ENCODE measurements around the gene DCAF16.

Gene DCAF16

GRCh38 chr4:17805580-17806155 is 4.9 kb downstream of the DCAF16 start:
- H3K27me3 Mint-ChIP-seq, result no peaks in the 10 kb centered on the region
- peaks cover 32% of the 10 kb centered on the region for H3K36me3 Mint-ChIP-seq
- H3K27ac Mint-ChIP-seq, result no peak overlapping the region
- H3K4me1 Mint-ChIP-seq, result peaks cover 56% of the 10 kb centered on the region
- no peaks in the 10 kb centered on the region for H3K9me3 Mint-ChIP-seq
- H3K4me3 Mint-ChIP-seq, result no peak overlapping the region
- no peak for ATAC-seq

DNA sequence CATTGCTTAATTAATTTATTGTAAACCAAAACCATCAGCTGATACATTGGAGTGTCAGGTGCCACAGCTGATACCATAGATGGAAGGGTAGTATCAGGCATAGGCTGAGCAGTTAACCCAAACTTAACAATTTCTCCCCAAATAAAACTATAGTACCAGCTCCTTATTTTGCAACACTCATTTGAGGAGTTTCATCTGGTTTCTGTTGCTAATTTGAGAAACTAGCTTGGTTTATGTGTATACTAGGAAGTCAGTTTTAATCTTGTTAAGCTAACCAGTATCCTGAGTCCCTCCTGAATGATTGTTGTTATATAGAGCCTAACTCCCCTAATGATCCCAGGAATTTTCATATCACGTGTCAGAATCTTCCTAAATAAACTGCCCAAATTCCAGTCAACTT is 12.7 kb downstream of the DCAF16 start:
- H3K4me1 Mint-ChIP-seq, result peaks cover 5% of the 10 kb centered on the region
- H3K4me3 Mint-ChIP-seq, result no peak overlapping the region
- no peak overlapping the region for H3K27ac Mint-ChIP-seq
- no peak for ATAC-seq
- no peaks in the 10 kb centered on the region for H3K9me3 Mint-ChIP-seq
- H3K36me3 Mint-ChIP-seq, result peaks cover 41% of the 10 kb centered on the region
- no peaks in the 10 kb centered on the region for H3K27me3 Mint-ChIP-seq

DNA sequence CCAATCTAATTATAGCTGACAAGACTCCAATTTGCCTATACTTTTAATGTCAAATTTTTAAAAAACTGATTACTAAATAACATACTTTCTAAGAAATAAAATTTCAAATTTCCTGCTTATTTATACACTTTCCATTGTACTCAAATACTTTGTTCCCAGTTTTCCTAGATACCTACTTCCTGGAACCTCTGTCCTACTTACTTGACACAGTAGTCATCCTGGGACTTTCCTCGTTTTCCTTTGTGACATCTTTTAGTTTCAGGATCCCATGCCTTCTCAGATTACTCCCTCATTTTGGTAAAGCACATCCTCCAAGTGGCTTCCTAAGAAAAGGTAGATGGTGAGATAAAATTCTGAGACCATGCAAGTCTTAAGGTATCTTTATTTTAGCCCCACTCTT is 15.8 kb downstream of the DCAF16 start:
- Mint-ChIP-seq H3K4me1 (no peaks in the 10 kb centered on the region), H3K36me3 (peaks cover 46% of the 10 kb centered on the region), H3K9me3 (no peaks in the 10 kb centered on the region), H3K4me3 (no peak overlapping the region), H3K27ac (no peak overlapping the region), H3K27me3 (no peaks in the 10 kb centered on the region)
- no peak for ATAC-seq

- H3K4me3 Mint-ChIP-seq, result no peak overlapping the region
- peaks cover 48% of the 10 kb centered on the region for H3K36me3 Mint-ChIP-seq
- H3K27ac Mint-ChIP-seq, result no peak overlapping the region
- no peaks in the 10 kb centered on the region for H3K27me3 Mint-ChIP-seq
- ATAC-seq, result no peak
- H3K4me1 Mint-ChIP-seq, result no peaks in the 10 kb centered on the region
- H3K9me3 Mint-ChIP-seq, result no peaks in the 10 kb centered on the region
Observed at GRCh38 chr4:17788956-17789355, 21.6 kb downstream of the DCAF16 start.

GRCh38 chr4:17787315-17787714 is 23.2 kb downstream of the DCAF16 start:
- Mint-ChIP-seq H3K4me3 (no peak overlapping the region), H3K9me3 (no peaks in the 10 kb centered on the region), H3K27me3 (peaks cover 2% of the 10 kb centered on the region), H3K36me3 (peaks cover 35% of the 10 kb centered on the region), H3K27ac (no peak overlapping the region), H3K4me1 (no peaks in the 10 kb centered on the region)
- ATAC-seq, result no peak

DNA sequence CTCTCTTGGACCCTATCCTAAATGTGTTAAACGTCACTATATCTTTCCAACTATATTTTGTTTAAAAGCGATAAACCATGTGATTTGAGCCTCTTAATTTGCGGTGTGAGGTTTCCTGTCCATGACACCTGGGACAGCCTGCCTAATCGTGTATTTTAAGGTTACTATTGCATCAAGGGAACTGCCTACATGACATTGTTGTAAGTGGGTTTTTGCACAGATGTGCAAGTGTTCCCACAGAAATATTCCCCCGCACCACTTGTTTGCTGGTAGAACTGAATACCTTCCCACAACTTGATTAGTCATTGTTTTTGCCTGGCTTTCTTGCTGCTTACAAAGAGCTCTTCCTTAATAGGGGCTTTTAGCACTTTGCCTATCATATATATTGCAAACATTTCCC is 24.0 kb downstream of the DCAF16 start:
- H3K27ac Mint-ChIP-seq, result no peak overlapping the region
- H3K9me3 Mint-ChIP-seq, result no peaks in the 10 kb centered on the region
- peaks cover 7% of the 10 kb centered on the region for H3K4me1 Mint-ChIP-seq
- peaks cover 28% of the 10 kb centered on the region for H3K36me3 Mint-ChIP-seq
- no peak for ATAC-seq
- no peak overlapping the region for H3K4me3 Mint-ChIP-seq
- H3K27me3 Mint-ChIP-seq, result peaks cover 9% of the 10 kb centered on the region

GRCh38 chr4:17785858-17786257 is 24.7 kb downstream of the DCAF16 start:
- Mint-ChIP-seq H3K4me3 (no peak overlapping the region), H3K4me1 (peaks cover 11% of the 10 kb centered on the region), H3K9me3 (no peaks in the 10 kb centered on the region), H3K27ac (no peak overlapping the region), H3K27me3 (peaks cover 16% of the 10 kb centered on the region), H3K36me3 (peaks cover 24% of the 10 kb centered on the region)
- no peak for ATAC-seq

- H3K27ac Mint-ChIP-seq, result no peak within 1 kb of the TSS
- peak within 1 kb of the TSS; percentile 51 for H3K4me3 Mint-ChIP-seq
- no peak for ATAC-seq
- H3K36me3 Mint-ChIP-seq, result no peaks in the 10 kb centered on the region
- no peaks in the 10 kb centered on the region for H3K9me3 Mint-ChIP-seq
- H3K27me3 Mint-ChIP-seq, result peaks cover 42% of the 10 kb centered on the region
- peaks cover 11% of the 10 kb centered on the region for H3K4me1 Mint-ChIP-seq
Observed at GRCh38 chr4:17781300-17782287, 29.0 kb downstream of the DCAF16 start, which contains the start of gene FAM184B. Gene FAM184B (minus strand): TSS chr4:17781621. CDS start chr4:17781299, 322 bp downstream.

GRCh38 chr4:17780501-17781299 is 29.9 kb downstream of the DCAF16 start:
- Mint-ChIP-seq H3K27ac (no peak overlapping the region), H3K27me3 (peaks cover 42% of the 10 kb centered on the region), H3K4me1 (peaks cover 11% of the 10 kb centered on the region), H3K4me3 (no peak overlapping the region), H3K36me3 (no peaks in the 10 kb centered on the region), H3K9me3 (no peaks in the 10 kb centered on the region)
- no peak for ATAC-seq

DNA sequence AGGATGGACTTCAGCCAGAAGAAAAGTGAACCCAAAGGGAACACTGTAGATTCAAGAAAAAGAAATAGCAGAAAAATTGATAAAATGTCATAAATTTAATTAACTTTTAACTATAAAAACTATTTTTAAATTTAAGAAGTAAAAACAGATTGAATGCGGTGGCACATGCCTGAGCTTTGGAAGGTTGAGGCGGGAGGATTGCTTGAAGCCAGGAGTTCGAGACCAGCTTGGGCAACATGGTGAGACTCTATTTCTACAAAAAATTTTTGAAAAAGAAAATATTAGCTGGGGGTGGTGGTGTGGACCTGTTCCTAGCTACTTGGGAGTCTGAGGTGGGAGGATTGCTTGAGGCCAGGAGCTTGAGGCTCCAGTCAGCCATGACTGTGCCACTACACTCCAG is 32.1 kb downstream of the DCAF16 start:
- Mint-ChIP-seq H3K9me3 (no peaks in the 10 kb centered on the region), H3K4me1 (peaks cover 11% of the 10 kb centered on the region), H3K27me3 (peaks cover 42% of the 10 kb centered on the region), H3K36me3 (no peaks in the 10 kb centered on the region), H3K27ac (no peak overlapping the region), H3K4me3 (no peak overlapping the region)
- ATAC-seq, result no peak

DNA sequence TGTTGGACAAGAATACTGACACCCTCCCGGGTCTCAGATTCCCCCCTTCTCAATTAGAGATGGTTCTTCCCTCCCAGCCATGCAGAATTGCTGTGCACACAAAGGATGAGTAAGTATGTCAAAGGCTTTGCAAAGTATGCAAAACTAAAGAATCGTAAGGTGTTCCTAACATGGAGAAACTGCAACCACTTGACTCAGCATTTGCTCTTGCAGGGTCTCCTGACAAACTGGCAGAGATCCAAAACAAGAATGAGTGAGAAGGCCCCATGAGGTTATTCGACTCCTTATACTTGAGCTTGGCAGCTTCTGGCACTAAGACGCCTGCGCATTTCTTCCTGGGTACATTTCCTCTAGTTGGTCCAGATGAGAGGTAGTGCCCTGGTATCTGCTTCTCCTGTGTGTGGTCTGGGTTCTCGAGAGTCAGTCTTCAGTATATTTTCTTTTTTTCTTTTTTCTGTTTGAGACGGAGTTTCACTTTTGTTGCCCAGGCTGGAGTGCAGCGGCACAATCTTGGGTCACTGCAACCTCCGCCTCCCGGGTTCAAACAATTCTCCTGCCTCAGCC is 37.3 kb downstream of the DCAF16 start:
- H3K4me1 Mint-ChIP-seq, result no peaks in the 10 kb centered on the region
- H3K27ac Mint-ChIP-seq, result no peak overlapping the region
- H3K9me3 Mint-ChIP-seq, result no peaks in the 10 kb centered on the region
- H3K4me3 Mint-ChIP-seq, result no peak overlapping the region
- no peaks in the 10 kb centered on the region for H3K36me3 Mint-ChIP-seq
- peaks cover 10% of the 10 kb centered on the region for H3K27me3 Mint-ChIP-seq
- no peak for ATAC-seq

- H3K36me3 Mint-ChIP-seq, result no peaks in the 10 kb centered on the region
- ATAC-seq, result no peak
- no peak overlapping the region for H3K27ac Mint-ChIP-seq
- H3K27me3 Mint-ChIP-seq, result peaks cover 10% of the 10 kb centered on the region
- no peaks in the 10 kb centered on the region for H3K4me1 Mint-ChIP-seq
- no peak overlapping the region for H3K4me3 Mint-ChIP-seq
- no peaks in the 10 kb centered on the region for H3K9me3 Mint-ChIP-seq
Observed at GRCh38 chr4:17771284-17771908, 39.2 kb downstream of the DCAF16 start.

GRCh38 chr4:17770845-17771244 is 39.7 kb downstream of the DCAF16 start:
- Mint-ChIP-seq H3K4me1 (no peaks in the 10 kb centered on the region), H3K4me3 (no peak overlapping the region), H3K36me3 (no peaks in the 10 kb centered on the region), H3K27me3 (peaks cover 10% of the 10 kb centered on the region), H3K27ac (no peak overlapping the region), H3K9me3 (no peaks in the 10 kb centered on the region)
- no peak for ATAC-seq

DNA sequence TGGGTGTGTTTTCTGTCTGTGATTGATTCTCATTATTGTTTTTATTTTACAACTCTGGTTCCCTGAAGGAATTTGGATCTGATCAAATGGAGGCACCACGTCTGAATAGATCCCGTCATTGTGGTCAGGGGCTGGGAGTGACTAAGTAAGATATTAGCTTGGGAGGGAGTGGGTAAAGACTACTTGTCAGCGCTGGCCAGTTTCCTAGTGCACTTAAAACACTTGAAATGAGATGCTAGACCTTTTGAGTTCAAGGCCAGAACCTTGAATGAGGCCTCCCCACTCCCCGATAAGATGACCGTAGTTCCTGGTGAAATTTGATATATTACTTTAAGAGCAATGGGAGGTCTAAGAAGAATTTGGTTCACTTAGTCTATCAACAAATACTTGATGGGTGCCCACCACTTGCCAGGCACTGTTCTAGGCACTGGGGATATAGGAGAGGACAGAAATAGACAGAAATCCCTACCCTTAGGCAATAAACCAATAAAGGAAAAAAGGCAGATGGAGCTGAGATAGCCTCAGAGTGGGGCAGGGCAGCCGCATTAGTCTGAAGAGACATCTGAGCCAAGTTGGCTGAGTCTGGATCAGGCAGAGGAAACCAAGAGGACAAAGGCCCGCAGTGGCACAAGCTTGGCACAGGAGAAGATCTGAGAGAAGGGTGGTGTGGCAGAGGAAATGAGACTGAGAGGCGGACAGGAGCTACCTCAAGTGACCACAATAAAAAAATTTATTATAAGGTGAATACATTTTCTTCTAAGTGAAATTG is 41.0 kb downstream of the DCAF16 start:
- peaks cover 10% of the 10 kb centered on the region for H3K27me3 Mint-ChIP-seq
- no peak overlapping the region for H3K27ac Mint-ChIP-seq
- H3K9me3 Mint-ChIP-seq, result no peaks in the 10 kb centered on the region
- ATAC-seq, result no peak
- no peaks in the 10 kb centered on the region for H3K4me1 Mint-ChIP-seq
- H3K4me3 Mint-ChIP-seq, result no peak overlapping the region
- H3K36me3 Mint-ChIP-seq, result no peaks in the 10 kb centered on the region

All from stimulated activated memory B cell treated with anti-CD40 and anti-IgM and Interleukin-4, amounts not matched to agents 10 μg/mL and 1 μg/mL and 100 μg/mL, for 72 hours (primary cell).